Measurements from ENCODE around the gene HOXC11. TPM values are rescaled to one million over a fixed set of nuclear protein-coding genes. Genes with fewer than 3 reads are reported as not detected.

HOXC11 gene
- polyA plus RNA-seq, 1 donor from 2014 or later: not detected

- Mint-ChIP-seq H3K4me3 (peak overlapping the region; percentile 72 to 88 (median 86)), H3K27me3 (peaks cover 68% of the 10 kb centered on the region), H3K9me3 (peaks cover 0 to 6% (median 0%) of the 10 kb centered on the region in 3 donors), H3K27ac (peak overlapping the region in 1 of 3 donors; percentile 81), H3K4me1 (peaks cover 7 to 21% (median 16%) of the 10 kb centered on the region in 3 donors), H3K36me3 (peaks cover 1% of the 10 kb centered on the region)
Observed at GRCh38 chr12:53995002-53995377, 22.1 kb downstream of the HOXC11 start.

GRCh38 chr12:53995378-53996239 lies 22.7 kb downstream of the HOXC11 start:
- Mint-ChIP-seq H3K4me3 (peak overlapping the region; percentile 72 to 88 (median 86)), H3K36me3 (peaks cover 1% of the 10 kb centered on the region), H3K4me1 (peaks cover 7 to 21% (median 16%) of the 10 kb centered on the region in 3 donors), H3K27ac (peak overlapping the region in 2 of 3 donors; percentile 54 to 81), H3K27me3 (peaks cover 65% of the 10 kb centered on the region), H3K9me3 (peaks cover 0 to 6% (median 0%) of the 10 kb centered on the region in 3 donors)

- Mint-ChIP-seq H3K36me3 (peaks cover 1% of the 10 kb centered on the region), H3K27me3 (peaks cover 64% of the 10 kb centered on the region), H3K27ac (peak overlapping the region; percentile 46 to 81 (median 54)), H3K9me3 (peaks cover 0 to 6% (median 0%) of the 10 kb centered on the region in 3 donors), H3K4me1 (peaks cover 7 to 21% (median 16%) of the 10 kb centered on the region in 3 donors), H3K4me3 (peak overlapping the region; percentile 72 to 88 (median 86))
Observed at GRCh38 chr12:53996240-53997203, 23.6 kb downstream of the HOXC11 start.

GRCh38 chr12:53997204-53998109 lies 24.5 kb downstream of the HOXC11 start:
- Mint-ChIP-seq H3K4me1 (peaks cover 7 to 21% (median 16%) of the 10 kb centered on the region in 3 donors), H3K27me3 (peaks cover 65% of the 10 kb centered on the region), H3K9me3 (peaks cover 0 to 6% (median 0%) of the 10 kb centered on the region in 3 donors), H3K4me3 (peak overlapping the region; percentile 18 to 88 (median 60)), H3K27ac (peak overlapping the region in 2 of 3 donors; percentile 81 to 82), H3K36me3 (peaks cover 1% of the 10 kb centered on the region)

GRCh38 chr12:53998110-53998899 lies 25.4 kb downstream of the HOXC11 start:
- Mint-ChIP-seq H3K27me3 (peaks cover 69% of the 10 kb centered on the region), H3K9me3 (peaks cover 0 to 6% (median 0%) of the 10 kb centered on the region in 3 donors), H3K27ac (peak overlapping the region; percentile 46 to 81 (median 62)), H3K36me3 (peaks cover 1% of the 10 kb centered on the region), H3K4me1 (peaks cover 7 to 20% (median 16%) of the 10 kb centered on the region in 3 donors), H3K4me3 (peak overlapping the region; percentile 6 to 88 (median 20))

GRCh38 chr12:53998900-53999236 lies 25.9 kb downstream of the HOXC11 start:
- Mint-ChIP-seq H3K4me1 (peaks cover 7 to 15% (median 14%) of the 10 kb centered on the region in 3 donors), H3K9me3 (peaks cover 0 to 2% (median 0%) of the 10 kb centered on the region in 3 donors), H3K27me3 (peaks cover 69% of the 10 kb centered on the region), H3K4me3 (peak overlapping the region in 3 of 4 donors; percentile 6 to 88 (median 22)), H3K27ac (peak overlapping the region; percentile 46 to 81 (median 62)), H3K36me3 (peaks cover 1% of the 10 kb centered on the region)

GRCh38 chr12:53999559-54000115 lies 26.7 kb downstream of the HOXC11 start:
- H3K27me3 Mint-ChIP-seq: peaks cover 69% of the 10 kb centered on the region
- peaks cover 3 to 13% (median 11%) of the 10 kb centered on the region in 3 donors for H3K4me1 Mint-ChIP-seq
- H3K4me3 Mint-ChIP-seq: peak overlapping the region in 3 of 4 donors; percentile 28 to 88 (median 52)
- H3K27ac Mint-ChIP-seq: peak overlapping the region; percentile 59 to 81 (median 62)
- peaks cover 1% of the 10 kb centered on the region for H3K36me3 Mint-ChIP-seq
- no peaks in the 10 kb centered on the region for H3K9me3 Mint-ChIP-seq

- H3K4me1 Mint-ChIP-seq: peaks cover 3 to 6% (median 6%) of the 10 kb centered on the region in 3 donors
- peaks cover 1% of the 10 kb centered on the region for H3K36me3 Mint-ChIP-seq
- H3K9me3 Mint-ChIP-seq: no peaks in the 10 kb centered on the region
- H3K27ac Mint-ChIP-seq: peak within 1 kb of the TSS; percentile 59 to 81 (median 62)
- H3K27me3 Mint-ChIP-seq: peaks cover 66% of the 10 kb centered on the region
- peak within 1 kb of the TSS in 3 of 4 donors; percentile 28 to 88 (median 70) for H3K4me3 Mint-ChIP-seq
Observed at GRCh38 chr12:54000116-54001114, 27.5 kb downstream of the HOXC11 start, which contains the start of gene HOXC9. HOXC9 (plus strand) TSS chr12:54000161; CDS start chr12:54000189, 28 bp downstream.

GRCh38 chr12:54001283-54002187 lies 28.6 kb downstream of the HOXC11 start:
- Mint-ChIP-seq H3K4me3 (peak overlapping the region in 3 of 4 donors; percentile 51 to 66 (median 60)), H3K36me3 (peaks cover 1% of the 10 kb centered on the region), H3K27ac (peak overlapping the region; percentile 78 to 82 (median 81)), H3K9me3 (no peaks in the 10 kb centered on the region), H3K4me1 (peaks cover 5 to 14% (median 10%) of the 10 kb centered on the region in 3 donors), H3K27me3 (peaks cover 70% of the 10 kb centered on the region)

- peaks cover 74% of the 10 kb centered on the region for H3K27me3 Mint-ChIP-seq
- peaks cover 4 to 13% (median 7%) of the 10 kb centered on the region in 3 donors for H3K4me1 Mint-ChIP-seq
- peak overlapping the region in 2 of 4 donors; percentile 66 to 76 for H3K4me3 Mint-ChIP-seq
- H3K36me3 Mint-ChIP-seq: no peaks in the 10 kb centered on the region
- no peaks in the 10 kb centered on the region for H3K9me3 Mint-ChIP-seq
- peak overlapping the region; percentile 60 to 82 (median 81) for H3K27ac Mint-ChIP-seq
Observed at GRCh38 chr12:54002278-54002914, 29.5 kb downstream of the HOXC11 start.
